HCT116 (cell line): ENCODE data around the gene LBHD1. TPM values are rescaled to one million over a fixed set of nuclear protein-coding genes. Genes with fewer than 3 reads are reported as not detected.
A peak's percentile ranks its signal among the peaks of the same experiment; 100 is the strongest.

Experiments
- ATAC-seq: fragments of 200-7000 bp; cut with Tn5 transposase; 2 replicates; pipeline ENCODE4 v1.9.1; 2020; ENCODE audit warnings: mild to moderate bottlenecking, moderate library complexity
- BruUV-seq: library from RNA; stranded (reverse); fragments of 400-500 nt; replicated peaks from 2 replicates; lab custom pipeline; 2021; lab: Mats Ljungman, UMichigan
- CTCF ChIA-PET: fragments of 300-600 bp; sonication (Branson Sonifier 250); formaldehyde crosslinking; loops from one replicate; lab custom pipeline; 2021; ENCODE audit warnings: antibody characterized with exemption; lab: Charles Lee
- POLR2A ChIA-PET: fragments of 300-600, 350-600 bp; sonication (Branson Sonifier 250); formaldehyde crosslinking; loops from one replicate; lab custom pipeline; 2021; ENCODE audit warnings: antibody characterized with exemption; lab: Charles Lee
- RAD21 ChIA-PET, 2 experiments: fragments of 300-600 bp; sonication (Branson Sonifier 250); formaldehyde crosslinking; loops; one replicate each; lab custom pipeline; 2023; ENCODE audit warnings: low total read pairs in 2 of 2; ENCODE audit not compliant: uncharacterized antibody in 2 of 2, unreplicated experiment in 2 of 2, low non-redundant PET in 1 of 2; lab: Charles Lee
- DNase-seq: peaks from one replicate; pipeline ENCODE4 v3.0.0-alpha.2; 2010; ENCODE audit warnings: low read depth, low spot score
- H2AFZ ChIP-seq: fragments of 200-600 bp; shearing (Covaris generic), sonication (generic); 2 replicates; pipeline ENCODE4 v1.6.1; 2017; ENCODE audit warnings: low read depth, mixed run types, mixed read lengths, antibody characterized with exemption, low read length; ENCODE audit not compliant: poor library complexity, severe bottlenecking
- H3K27ac ChIP-seq: 2 replicates; pipeline ENCODE4 v1.5.1; 2012; ENCODE audit warnings: low read depth, low read length
- H3K27me3 ChIP-seq: fragments of 200-600 bp; sonication (generic); 2 replicates; pipeline ENCODE4 v1.6.1; 2016; ENCODE audit warnings: mixed run types, low read length, mixed read lengths; ENCODE audit not compliant: insufficient read depth
- H3K36me3 ChIP-seq, 2 experiments: fragments of 200-500 bp in 1 of 2; fragments of 200-600 bp in 1 of 2; sonication (Bioruptor generic) in 1 of 2; sonication (generic) in 1 of 2; 2 replicates each; pipeline versions ENCODE4 v1.5.1 to v1.6.1; 2014 to 2016; ENCODE audit warnings: low read length in 2 of 2, inconsistent platforms in 1 of 2, mixed read lengths in 1 of 2, mixed run types in 1 of 2; ENCODE audit not compliant: insufficient read depth in 2 of 2, control insufficient read depth in 1 of 2
- H3K4me1 ChIP-seq, 2 experiments: fragments of 200-600 bp in 1 of 2; sonication (generic) in 1 of 2; 2 replicates each; pipeline versions ENCODE4 v1.5.1 to v1.6.1; 2012 to 2017; ENCODE audit warnings: low read length in 2 of 2, inconsistent platforms in 1 of 2, mild to moderate bottlenecking in 1 of 2, mixed read lengths in 1 of 2, mixed run types in 1 of 2, moderate library complexity in 1 of 2; ENCODE audit not compliant: insufficient read depth in 2 of 2, control insufficient read depth in 1 of 2
- H3K4me2 ChIP-seq: fragments of 200-600 bp; sonication (generic); 2 replicates; pipeline ENCODE4 v1.6.1; 2017; ENCODE audit warnings: mixed run types, low read length, mixed read lengths
- H3K4me3 ChIP-seq, 2 experiments: fragments of 200-600 bp in 1 of 2; sonication (generic) in 1 of 2; replicated peaks in 1 of 2; 2 replicates each; pipeline ENCODE4 v1.5.1; 2011 to 2016; ENCODE audit warnings: low read length in 2 of 2, control low read depth in 1 of 2, low read depth in 1 of 2, mild to moderate bottlenecking in 1 of 2, mixed read lengths in 1 of 2, mixed run types in 1 of 2
- H3K79me2 ChIP-seq: fragments of 200-600 bp; sonication (generic); 2 replicates; pipeline ENCODE4 v1.6.1; 2017; ENCODE audit warnings: mild to moderate bottlenecking, mixed run types, low read length, moderate library complexity, mixed read lengths; ENCODE audit not compliant: insufficient read depth
- H3K9ac ChIP-seq: fragments of 200-600 bp; sonication (generic); 2 replicates; pipeline ENCODE4 v1.6.1; 2016; ENCODE audit warnings: low read length, mixed read lengths
- H3K9me2 ChIP-seq: fragments of 200-600 bp; sonication (generic), shearing (Covaris generic); 2 replicates; pipeline ENCODE4 v1.6.1; 2017; ENCODE audit warnings: mixed run types, mild to moderate bottlenecking, moderate library complexity; ENCODE audit not compliant: insufficient read depth
- H3K9me3 ChIP-seq, 2 experiments: fragments of 200-500 bp in 1 of 2; fragments of 200-600 bp in 1 of 2; sonication (Bioruptor generic) in 1 of 2; sonication (generic) in 1 of 2; 2 replicates each; pipeline ENCODE4 v1.6.1; 2014 to 2017; ENCODE audit warnings: low read length in 2 of 2, mixed read lengths in 2 of 2, inconsistent platforms in 1 of 2, low read depth in 1 of 2, mild to moderate bottlenecking in 1 of 2, mixed run types in 1 of 2, moderate library complexity in 1 of 2; ENCODE audit not compliant: control insufficient read depth in 1 of 2, insufficient read depth in 1 of 2
- H4K20me1 ChIP-seq: fragments of 200-600 bp; sonication (generic), shearing (Covaris generic); 2 replicates; pipeline ENCODE4 v1.6.1; 2017; ENCODE audit warnings: mixed run types, mild to moderate bottlenecking, moderate library complexity; ENCODE audit not compliant: insufficient read depth
- CBX3 ChIP-seq: IDR thresholded peaks from 2 replicates; pipeline ENCODE4 v1.6.1; 2012; ENCODE audit warnings: low read depth
- CEBPB ChIP-seq: IDR thresholded peaks from 2 replicates; pipeline ENCODE4 v1.6.1; 2012; ENCODE audit warnings: low read depth
- EGR1 ChIP-seq: IDR thresholded peaks from 2 replicates; pipeline ENCODE4 v1.6.1; 2012; ENCODE audit warnings: low read depth
- ELF1 ChIP-seq: IDR thresholded peaks from 2 replicates; pipeline ENCODE4 v1.6.1; 2012; ENCODE audit warnings: low read depth, borderline replicate concordance
- EZH2 ChIP-seq: fragments of 200-600 bp; sonication (generic); IDR thresholded peaks from 2 replicates; pipeline ENCODE4 v1.6.1; 2017; ENCODE audit warnings: antibody characterized with exemption, mixed run types
- FOSL1 ChIP-seq: IDR thresholded peaks from 2 replicates; pipeline ENCODE4 v1.6.1; 2012; ENCODE audit warnings: low read depth
- JUND ChIP-seq: IDR thresholded peaks from 2 replicates; pipeline ENCODE4 v1.6.1; 2012
- POLR2A ChIP-seq: IDR thresholded peaks from 2 replicates; pipeline ENCODE4 v1.7.0; 2011; ENCODE audit warnings: borderline replicate concordance; ENCODE audit not compliant: insufficient read depth, insufficient read length; ENCODE audit errors: extremely low read depth
- POLR2AphosphoS5 ChIP-seq: IDR thresholded peaks from 2 replicates; pipeline ENCODE4 v1.6.1; 2011; ENCODE audit warnings: mild to moderate bottlenecking, low read depth, low read length, moderate library complexity
- RAD21 ChIP-seq: IDR thresholded peaks from 2 replicates; pipeline ENCODE4 v1.6.1; 2012; ENCODE audit warnings: low read depth, mild to moderate bottlenecking
- REST ChIP-seq: IDR thresholded peaks from 2 replicates; pipeline ENCODE4 v1.6.1; 2012; ENCODE audit warnings: low read depth
- SIN3A ChIP-seq: IDR thresholded peaks from 2 replicates; pipeline ENCODE4 v1.6.1; 2012; ENCODE audit warnings: low read depth
- SRF ChIP-seq: IDR thresholded peaks from 2 replicates; pipeline ENCODE4 v1.6.1; 2012; ENCODE audit warnings: low read depth
- YY1 ChIP-seq: IDR thresholded peaks from 2 replicates; pipeline ENCODE4 v1.6.1; 2011; ENCODE audit warnings: low read length, low read depth, moderate library complexity, mild to moderate bottlenecking; ENCODE audit not compliant: insufficient replicate concordance; ENCODE audit errors: extremely low read depth
- ZFX ChIP-seq: fragments of 450-650 bp; IDR thresholded peaks from 2 replicates; pipeline ENCODE4 v1.6.1; 2017
- ZNF274 ChIP-seq: fragments of 200-500 bp; sonication (Bioruptor generic); IDR thresholded peaks from 2 replicates; pipeline ENCODE4 v1.6.1; 2014; ENCODE audit warnings: mild to moderate bottlenecking, low read depth, low read length, inconsistent platforms
- intact Hi-C: fragments of 100-400 bp; cut with micrococcal nuclease; formaldehyde crosslinking; loops from 2 replicates; pipeline ENCODE4 v1.10.0; 2022
- total RNA-seq: library from RNA; stranded (reverse); gene quantifications from one replicate; pipeline ENCODE4 v1.2.1, GENCODE V29; 2021; ENCODE audit not compliant: unreplicated experiment

LBHD1 gene
- total RNA-seq, 1 experiment from 2014 or later, result 14.7 TPM

GRCh38 chr11:62665599-62666258, 6.3 kb downstream of the LBHD1 start:
- peak overlapping the region; percentile 99 for H3K4me3 ChIP-seq
- H3K27ac ChIP-seq, result peak overlapping the region; percentile 96
- H3K4me2 ChIP-seq, result peak overlapping the region; percentile 98
- H3K9ac ChIP-seq, result peak overlapping the region; percentile 100
- intact Hi-C loops, result no loop called here
- ChIA-PET POLR2A (interaction anchor here (0.7 to 8.9 kb wide), 33 partner anchors 9 to 1523 kb away, joined by 3 to 195 read pairs (median 6); partner anchors contain the start of genes B3GAT3, EEF1G, GANAB and HNRNPUL2), RAD21 (interaction anchor here in 1 of 2 experiments (1.7 kb wide), 1 partner anchor 13 kb away, joined by 6 read pairs; the partner anchor contains the start of gene INTS5), CTCF (interaction anchor here (0.6 to 1.9 kb wide), 7 partner anchors 11 to 327 kb away, joined by 3 to 6 read pairs (median 4); partner anchors contain the start of genes INTS5 and TUT1)
- peaks cover 62% of the 10 kb centered on the region for H3K79me2 ChIP-seq
- no peaks in the 10 kb centered on the region for H3K9me2 ChIP-seq
- BruUV-seq, result no TSS peak
- H3K36me3 ChIP-seq, result peaks cover 11 to 32% of the 10 kb centered on the region in 2 experiments; a peak in 3 of 4 replicates
- no peak overlapping the region for H2AFZ ChIP-seq
- H3K27me3 ChIP-seq, result no peaks in the 10 kb centered on the region
- no peaks in the 10 kb centered on the region for H3K9me3 ChIP-seq
- TF ChIP-seq SIN3A (no peak), POLR2AphosphoS5 (peak; percentile 54; the same call in 1 of the 2 replicates), ELF1 (no peak), POLR2A (peak; percentile 29), ZFX (0 out of 2 replicates have a peak, but pooled peaks have one; percentile 0)
- peaks cover 29 to 49% of the 10 kb centered on the region in 2 experiments; a peak in 3 of 4 replicates for H3K4me1 ChIP-seq
- H4K20me1 ChIP-seq, result no peaks in the 10 kb centered on the region
- ATAC-seq, result peak; percentile 12
- DNase-seq, result no peak

GRCh38 chr11:62665075-62665598, 6.9 kb downstream of the LBHD1 start, which contains the start of the genes C11orf98 and CSKMT:
TSS of gene C11orf98 (minus strand) at chr11:62665210. CDS start at chr11:62665169, 41 bp downstream.
TSS of gene CSKMT (plus strand) at chr11:62665312. CDS start at chr11:62665880, 568 bp downstream.
- BruUV-seq, result TSS peak; percentile 85
- ChIA-PET RAD21 (interaction anchor here in 1 of 2 experiments (1.7 kb wide), 1 partner anchor 12 kb away, joined by 6 read pairs; the partner anchor contains the start of gene INTS5), CTCF (interaction anchor here (0.6 to 1.9 kb wide), 8 partner anchors 10 to 327 kb away, joined by 3 to 6 read pairs (median 4); partner anchors contain the start of genes INTS5 and TUT1), POLR2A (interaction anchor here (0.7 to 8.9 kb wide), 40 partner anchors 9 to 1523 kb away, joined by 3 to 195 read pairs (median 5); partner anchors contain the start of genes B3GAT3, EEF1G, GANAB and HNRNPUL2)
- ATAC-seq (peak; percentile 81), DNase-seq (peak; percentile 84)
- H3K27ac ChIP-seq, result peak within 1 kb of the TSS; percentile 96
- peaks cover 11 to 32% of the 10 kb centered on the region in 2 experiments; a peak in 3 of 4 replicates for H3K36me3 ChIP-seq
- H3K4me3 ChIP-seq, result peak within 1 kb of the TSS; percentile 99
- intact Hi-C loops, result no loop called here
- H2AFZ ChIP-seq, result no peak within 1 kb of the TSS
- peaks cover 24 to 43% of the 10 kb centered on the region in 2 experiments; a peak in 3 of 4 replicates for H3K4me1 ChIP-seq
- peak within 1 kb of the TSS; percentile 98 for H3K4me2 ChIP-seq
- H3K9ac ChIP-seq, result peak within 1 kb of the TSS; percentile 100
- H3K9me3 ChIP-seq, result no peaks in the 10 kb centered on the region
- H3K79me2 ChIP-seq, result peaks cover 56% of the 10 kb centered on the region
- H3K9me2 ChIP-seq, result no peaks in the 10 kb centered on the region
- H3K27me3 ChIP-seq, result no peaks in the 10 kb centered on the region
- no peaks in the 10 kb centered on the region for H4K20me1 ChIP-seq
- TF ChIP-seq FOSL1 (no peak), SRF (no peak), POLR2A (peak; percentile 99), REST (no peak), CBX3 (no peak), ELF1 (no peak), POLR2AphosphoS5 (peak; percentile 100), EGR1 (no peak), YY1 (peak; percentile 82), EZH2 (no peak), ZFX (peak; percentile 70; the same call in 1 of the 2 replicates), ZNF274 (no peak), CEBPB (no peak), RAD21 (no peak), JUND (no peak)
